Measurements from ENCODE around the gene TMEM145.

The TMEM145 gene

GRCh38 chr19:42366673-42367072 lies 53.6 kb downstream of the TMEM145 start:
- no peak for DNase-seq

GRCh38 chr19:42367929-42368328 lies 54.8 kb downstream of the TMEM145 start:
- no peak for DNase-seq

- DNase-seq = no peak
These were observed 55.3 kb downstream of the TMEM145 start for GRCh38 chr19:42368360-42368759.

GRCh38 chr19:42368765-42369164 lies 55.7 kb downstream of the TMEM145 start:
- no peak for DNase-seq

- no peak for DNase-seq
These were observed 56.4 kb downstream of the TMEM145 start for GRCh38 chr19:42369433-42370067.

- DNase-seq = no peak
These were observed 57.0 kb downstream of the TMEM145 start for GRCh38 chr19:42370068-42370520.

- no peak for DNase-seq
These were observed 57.6 kb downstream of the TMEM145 start for GRCh38 chr19:42370626-42371175.
